Measurements from ENCODE around the gene PTPRN2.

Gene PTPRN2

DNA sequence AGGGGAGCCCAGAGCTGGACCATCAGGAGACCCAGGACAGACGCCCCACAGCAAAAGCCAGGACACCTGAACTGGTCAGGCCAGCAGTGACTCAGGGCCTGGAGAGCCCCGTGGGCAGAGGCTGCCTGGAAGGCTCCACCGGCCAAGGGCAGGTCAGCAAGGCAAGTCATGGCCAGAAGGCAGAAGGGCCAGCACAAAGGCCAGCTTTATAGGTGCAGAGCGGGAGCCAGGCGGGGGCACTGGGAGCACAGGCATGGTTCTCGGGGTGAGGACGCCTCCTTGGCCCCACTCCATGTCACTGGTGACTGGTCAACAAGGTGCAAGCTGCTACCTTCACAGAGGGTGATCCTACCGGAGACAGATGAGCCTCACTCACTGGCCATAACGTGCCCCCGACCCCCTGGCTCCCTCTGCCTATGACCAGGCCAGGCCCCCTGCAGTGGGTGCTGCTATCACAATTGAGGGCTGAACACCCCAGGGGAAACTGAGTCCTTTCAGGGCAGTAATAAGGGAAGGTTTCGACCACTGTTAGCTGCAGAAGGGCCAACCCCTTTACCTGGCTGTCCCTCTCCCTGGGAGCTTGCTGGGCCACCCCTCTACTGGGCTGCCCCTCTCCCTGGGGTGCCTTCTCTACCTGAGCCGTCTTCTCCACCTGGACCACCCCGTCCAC is 317.4 kb downstream of the PTPRN2 start:
- DNase-seq (ENCODE audit: low spot score): no peak

DNA sequence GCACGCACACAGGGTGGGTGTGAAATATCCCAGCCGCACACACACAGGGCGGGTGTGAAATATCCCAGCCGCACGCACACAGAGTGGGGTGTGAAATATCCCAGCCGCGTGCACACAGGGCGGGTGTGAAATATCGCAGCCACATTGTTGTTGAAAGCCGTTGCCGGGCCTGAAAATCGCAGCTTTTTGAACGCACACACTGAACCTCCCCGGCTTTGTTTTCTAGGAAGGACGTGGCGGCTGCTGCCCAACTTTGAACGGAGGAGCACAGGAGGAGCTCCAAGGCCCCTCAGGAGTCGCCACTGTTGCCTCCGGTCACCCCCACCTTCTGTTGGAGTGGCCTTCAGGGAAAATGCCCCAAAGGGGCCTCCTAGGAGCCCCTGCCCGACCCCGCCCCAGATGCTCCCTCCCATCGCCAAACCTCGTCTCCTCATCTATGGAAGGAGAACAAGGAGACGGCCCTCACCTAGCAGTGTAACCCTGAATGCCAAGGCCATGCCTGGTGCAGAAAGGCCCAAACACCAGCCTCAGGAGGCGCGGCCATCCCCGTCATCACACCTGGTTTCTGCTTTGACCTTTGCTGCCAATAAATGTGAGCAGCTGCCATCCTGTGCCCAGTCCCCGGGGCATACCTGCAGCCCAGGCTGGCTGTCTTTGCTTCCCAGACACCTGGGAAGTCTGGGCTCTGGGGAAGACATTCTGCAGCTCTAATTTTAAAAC is 318.6 kb downstream of the PTPRN2 start:
- DNase-seq (ENCODE audit: low spot score): no peak

DNA sequence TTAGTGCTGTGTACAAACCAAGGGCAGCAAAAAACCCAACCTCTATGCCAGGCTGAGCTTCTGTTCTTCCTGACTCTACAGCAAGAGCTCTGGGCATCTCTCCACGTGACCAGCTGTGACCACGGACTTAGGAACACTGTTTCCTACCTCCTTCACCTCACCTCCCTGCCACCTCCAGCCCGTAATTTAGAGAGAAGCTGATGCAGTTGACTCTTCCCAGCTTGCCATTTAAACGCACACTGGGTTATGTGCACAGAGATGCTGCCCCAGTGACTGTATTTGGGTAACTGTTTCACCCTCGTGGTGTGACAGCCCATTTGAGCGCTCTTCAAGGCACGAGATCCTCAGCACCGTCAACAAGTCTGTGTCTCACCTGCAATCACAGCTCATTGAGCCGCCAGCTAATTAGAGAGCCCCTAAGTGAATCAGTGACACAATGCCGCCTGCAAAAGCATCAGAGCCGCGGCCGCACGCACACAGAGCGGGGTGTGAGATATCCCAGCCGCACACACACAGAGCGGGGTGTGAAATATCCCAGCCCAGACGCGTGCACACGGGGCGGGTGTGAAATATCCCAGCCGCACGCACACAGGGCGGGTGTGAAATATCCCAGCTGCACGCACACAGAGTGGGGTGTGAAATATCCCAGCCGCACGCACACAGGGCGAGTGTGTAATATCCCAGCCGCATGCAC is 319.7 kb downstream of the PTPRN2 start:
- DNase-seq (ENCODE audit: low spot score): no peak

DNA sequence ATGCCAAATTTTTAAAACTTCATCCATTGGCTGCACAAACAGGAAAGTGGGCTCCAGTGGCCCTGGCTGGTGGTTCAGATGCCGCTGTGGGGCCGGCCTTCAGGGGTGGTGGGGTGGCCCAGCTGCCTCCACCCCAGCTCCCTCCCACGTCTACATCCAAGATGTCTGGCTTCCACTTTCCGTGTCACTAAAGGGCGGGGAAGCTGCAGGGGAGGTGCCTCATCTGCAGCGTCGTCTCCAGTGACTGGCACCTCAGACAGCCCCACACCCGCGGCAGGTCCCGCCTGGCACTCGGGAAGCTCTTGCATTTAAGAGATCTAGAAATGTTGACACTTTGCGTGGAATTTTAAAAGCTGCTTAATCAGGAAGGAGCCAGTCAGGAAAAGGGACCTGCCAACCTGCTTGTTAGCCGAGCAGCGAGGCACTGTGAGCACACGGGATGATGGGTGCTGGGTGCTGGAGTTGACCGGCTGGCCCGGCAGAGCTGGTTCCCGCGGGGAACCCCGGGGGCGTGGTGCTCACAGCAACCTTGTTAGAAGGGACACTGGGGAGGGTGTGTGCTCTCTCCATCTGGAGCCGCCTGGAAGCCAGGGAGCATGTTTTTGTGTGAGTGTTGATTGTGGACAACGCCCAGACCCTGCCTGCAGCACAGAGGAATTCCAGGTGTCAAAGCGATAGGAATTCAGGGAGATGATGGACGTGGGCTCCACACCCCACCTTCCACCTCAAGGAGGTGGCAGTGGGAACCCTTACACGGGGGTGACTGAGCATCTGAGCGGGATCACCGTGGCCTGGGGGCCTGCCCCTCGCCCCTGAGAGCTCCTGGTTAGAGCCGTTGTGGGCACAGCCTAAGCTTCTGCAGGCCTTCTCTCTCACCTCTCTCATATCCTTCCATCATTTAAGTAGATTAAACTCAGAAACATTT is 320.5 kb downstream of the PTPRN2 start:
- DNase-seq (ENCODE audit: low spot score): no peak

DNA sequence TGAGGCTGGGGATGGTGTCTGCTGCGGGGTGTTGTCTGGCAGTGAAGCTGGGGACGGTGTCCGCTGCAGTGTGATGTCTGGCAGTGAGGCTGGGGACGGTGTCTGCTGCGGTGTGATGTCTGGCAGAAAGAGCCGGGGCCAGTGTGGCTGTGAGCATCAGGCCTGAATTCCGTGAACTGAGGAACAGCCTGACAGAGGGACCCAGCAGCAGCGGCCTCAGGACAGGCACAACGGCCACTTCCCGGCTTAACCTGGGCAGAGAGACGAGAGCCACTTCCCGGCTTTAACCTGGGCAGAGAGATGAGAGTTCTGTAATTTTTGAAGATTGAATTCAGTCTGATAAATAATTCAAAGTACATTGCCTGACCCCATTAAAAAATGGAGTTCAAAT is 321.2 kb downstream of the PTPRN2 start:
- no peak for DNase-seq (ENCODE audit: low spot score)

DNA sequence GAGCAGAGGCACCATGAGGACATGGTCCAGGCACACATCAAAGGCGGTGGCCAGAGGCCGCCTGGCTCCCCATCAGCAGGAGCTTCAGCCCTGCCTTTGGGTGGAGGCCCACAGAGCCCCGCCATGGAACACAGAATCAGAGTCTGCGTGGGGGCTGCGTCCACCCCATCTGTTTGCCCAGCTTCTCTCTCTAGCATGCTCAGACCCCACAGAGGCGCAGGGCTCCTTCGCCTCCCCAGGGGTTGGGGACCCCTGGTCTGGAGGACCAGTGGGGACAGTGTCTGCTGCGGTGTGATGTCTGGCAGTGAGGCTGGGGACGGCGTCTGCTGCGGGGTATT is 321.9 kb downstream of the PTPRN2 start:
- DNase-seq (ENCODE audit: low spot score): no peak

DNA sequence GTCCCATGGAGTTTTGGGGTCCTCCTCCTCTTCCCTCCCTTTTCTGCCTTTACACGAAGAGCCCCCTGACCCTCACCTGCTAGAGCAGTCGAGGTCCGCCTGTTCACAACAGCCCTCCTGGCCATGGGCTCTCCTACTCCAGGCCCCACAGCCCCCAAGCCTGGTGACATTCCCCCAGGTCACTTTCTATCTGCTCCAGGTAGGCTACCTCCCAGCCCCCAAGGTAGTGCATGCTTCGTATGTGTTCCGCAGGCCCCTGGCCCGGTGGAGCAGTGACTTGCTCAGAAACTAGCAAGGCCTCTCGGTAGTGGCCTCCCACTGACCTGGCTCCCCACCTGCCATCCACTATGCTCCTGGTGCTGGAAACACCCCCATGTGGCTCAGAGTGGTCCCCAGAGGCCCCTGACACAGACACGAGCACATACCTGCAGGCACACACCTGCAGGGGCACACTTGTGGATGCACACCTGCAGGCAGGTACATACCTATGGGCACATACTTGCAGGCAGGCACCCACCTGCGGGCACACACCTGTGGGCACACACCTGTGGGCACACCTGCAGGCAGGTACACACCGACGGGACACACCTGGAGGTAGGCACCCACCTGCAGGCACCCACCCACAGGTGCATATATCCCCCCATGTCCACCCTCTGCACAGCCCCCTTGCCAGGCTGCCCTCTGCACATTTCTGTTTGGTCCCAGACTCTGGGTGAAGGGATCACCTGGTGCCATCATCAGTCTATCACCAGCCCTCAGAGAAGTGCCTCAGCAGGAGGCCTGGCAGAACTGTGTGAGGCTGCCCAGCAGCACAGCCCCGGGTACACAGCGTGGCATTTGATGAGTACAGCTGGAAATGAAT is 322.5 kb downstream of the PTPRN2 start:
- DNase-seq (ENCODE audit: low spot score): no peak

DNA sequence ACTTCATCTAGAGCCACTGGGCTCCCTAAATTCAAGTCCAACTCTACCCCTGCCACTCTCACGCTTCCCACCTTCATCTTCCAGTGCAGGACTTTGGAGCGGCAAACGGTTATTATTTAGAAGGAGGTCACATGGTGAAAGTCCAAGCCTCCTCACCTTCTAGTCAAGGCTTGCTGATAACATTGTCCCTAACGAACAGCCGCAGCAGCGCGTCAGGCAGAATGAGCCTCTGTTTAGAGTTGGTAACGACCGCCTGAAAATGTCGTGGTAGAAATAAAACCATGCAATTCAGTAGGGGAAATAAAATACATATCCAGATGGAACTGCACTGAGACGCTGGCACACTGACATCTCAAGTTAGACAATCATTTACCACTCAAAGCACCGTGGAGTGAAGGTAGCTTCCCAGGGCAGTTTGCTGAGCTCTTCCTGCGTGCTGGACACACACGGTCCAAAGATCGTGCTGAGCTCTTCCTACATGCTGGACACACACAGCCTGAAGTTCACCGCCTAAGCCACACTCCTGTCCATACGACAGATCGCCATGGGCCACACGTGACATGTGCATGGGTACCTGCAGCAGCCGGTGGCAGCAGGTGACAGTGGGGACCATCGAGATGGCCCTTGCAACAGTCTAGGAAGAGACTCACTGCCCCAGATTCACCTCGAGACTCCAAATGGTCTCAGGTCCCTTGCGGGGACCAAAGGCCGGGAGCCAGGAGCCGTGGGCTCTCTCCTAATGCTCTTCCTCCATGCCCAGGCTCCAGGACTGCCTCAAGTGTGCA is 323.5 kb downstream of the PTPRN2 start:
- no peak for DNase-seq (ENCODE audit: low spot score)

DNA sequence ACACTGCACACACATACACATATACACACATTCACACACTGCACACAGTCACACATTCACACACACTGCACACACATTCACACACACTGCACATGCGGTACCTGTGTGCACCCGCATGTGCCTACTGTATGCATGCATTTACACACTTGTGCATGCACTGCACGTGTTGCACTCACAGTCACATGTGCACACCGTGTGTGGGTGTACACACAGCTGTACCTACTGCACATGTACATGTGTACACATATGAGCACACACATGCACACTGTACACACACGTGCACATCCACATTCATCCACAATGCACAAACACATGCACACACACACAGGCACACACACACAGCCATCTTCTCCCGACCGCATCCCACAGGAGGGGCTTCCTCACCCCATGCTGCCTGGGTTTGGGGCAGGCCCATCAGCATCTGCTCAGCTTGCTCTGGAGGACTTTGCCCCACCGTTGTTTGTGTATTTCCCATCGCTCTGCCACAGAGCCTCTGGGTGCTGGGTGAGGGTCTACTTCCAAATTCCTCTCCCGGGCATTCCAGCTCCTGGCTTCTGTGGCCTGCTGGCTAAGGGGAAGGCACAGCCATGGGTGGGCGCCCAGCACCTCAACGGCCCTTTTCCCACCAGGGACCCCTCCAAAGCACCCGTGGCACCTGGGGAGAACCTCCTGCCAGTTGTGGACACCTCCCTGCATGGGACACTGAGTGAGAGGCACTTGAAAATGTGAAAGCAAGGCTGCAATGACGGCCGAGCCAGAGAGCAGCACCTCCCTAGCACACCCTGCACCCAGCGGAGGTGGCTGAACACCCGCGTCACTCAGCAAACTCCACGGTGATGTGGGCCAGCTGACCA is 324.3 kb downstream of the PTPRN2 start:
- DNase-seq (ENCODE audit: low spot score): no peak

DNA sequence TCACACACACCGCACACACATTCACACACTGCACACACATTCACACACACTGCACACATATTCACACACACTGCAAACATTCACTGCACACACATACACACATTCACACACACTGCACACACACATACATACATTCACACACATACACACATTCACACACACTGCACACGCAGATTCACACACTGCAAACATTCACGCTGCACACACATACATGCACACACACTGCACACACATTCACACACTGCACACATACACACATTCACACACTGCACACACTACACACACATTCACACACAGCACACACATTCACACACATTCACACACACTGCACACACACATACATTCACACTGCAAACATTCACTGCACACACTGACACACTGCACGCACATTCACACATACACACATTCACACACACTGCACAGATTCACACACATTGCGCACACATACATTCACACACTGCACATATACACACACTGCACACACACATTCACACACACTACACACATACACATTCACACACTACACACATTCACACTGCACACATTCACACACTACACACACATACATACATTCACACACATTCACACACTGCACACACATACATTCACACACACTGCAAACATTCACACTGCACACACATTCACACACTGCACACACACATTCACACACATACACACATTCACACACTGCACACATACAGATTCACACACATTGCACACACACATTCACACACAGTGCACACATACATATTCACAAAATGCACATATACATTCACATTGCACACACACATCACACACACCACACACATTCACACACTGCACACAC is 325.1 kb downstream of the PTPRN2 start:
- no peak for DNase-seq (ENCODE audit: low spot score)

DNA sequence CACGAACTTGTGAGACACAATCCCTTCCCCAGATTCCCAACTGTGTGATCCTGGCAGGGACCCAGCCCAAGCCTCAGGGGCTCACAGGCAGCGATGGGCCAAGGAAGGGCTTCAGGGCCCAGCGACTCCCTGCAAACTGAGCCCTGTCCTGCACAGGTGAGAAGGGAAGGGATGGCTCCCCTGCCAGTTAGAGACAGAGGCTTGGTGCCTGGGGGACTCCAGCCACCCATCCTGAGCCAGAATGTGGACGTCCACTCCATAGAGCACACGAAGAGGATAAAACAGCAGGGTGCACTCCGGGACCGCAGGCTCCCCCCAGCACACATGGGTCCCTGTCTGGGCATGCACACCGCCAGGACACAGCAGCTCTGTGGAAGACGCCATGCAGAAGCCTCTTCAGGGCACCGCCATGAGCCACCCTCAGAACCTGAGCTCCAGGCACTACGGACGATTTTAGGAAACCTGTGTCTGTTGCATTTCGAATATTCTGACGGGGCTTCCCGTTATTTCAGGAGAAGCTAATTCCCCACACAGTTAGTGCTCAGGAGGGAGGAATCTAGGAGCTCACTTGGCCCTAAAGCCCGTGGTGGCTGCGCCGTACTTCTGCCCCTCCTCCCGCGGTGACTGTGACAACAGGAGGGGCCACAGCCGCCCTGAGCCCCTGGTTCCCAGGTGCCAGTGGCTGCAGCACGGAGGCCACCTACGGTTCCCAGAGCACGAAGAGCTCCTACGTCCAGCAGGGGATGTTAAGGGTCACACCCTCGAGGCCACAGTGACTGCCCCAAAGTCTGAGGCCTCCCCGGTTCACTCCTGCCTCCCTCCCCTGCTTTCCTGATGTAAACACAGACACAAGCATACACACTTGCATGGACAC is 326.0 kb downstream of the PTPRN2 start:
- no peak for DNase-seq (ENCODE audit: low spot score)

DNA sequence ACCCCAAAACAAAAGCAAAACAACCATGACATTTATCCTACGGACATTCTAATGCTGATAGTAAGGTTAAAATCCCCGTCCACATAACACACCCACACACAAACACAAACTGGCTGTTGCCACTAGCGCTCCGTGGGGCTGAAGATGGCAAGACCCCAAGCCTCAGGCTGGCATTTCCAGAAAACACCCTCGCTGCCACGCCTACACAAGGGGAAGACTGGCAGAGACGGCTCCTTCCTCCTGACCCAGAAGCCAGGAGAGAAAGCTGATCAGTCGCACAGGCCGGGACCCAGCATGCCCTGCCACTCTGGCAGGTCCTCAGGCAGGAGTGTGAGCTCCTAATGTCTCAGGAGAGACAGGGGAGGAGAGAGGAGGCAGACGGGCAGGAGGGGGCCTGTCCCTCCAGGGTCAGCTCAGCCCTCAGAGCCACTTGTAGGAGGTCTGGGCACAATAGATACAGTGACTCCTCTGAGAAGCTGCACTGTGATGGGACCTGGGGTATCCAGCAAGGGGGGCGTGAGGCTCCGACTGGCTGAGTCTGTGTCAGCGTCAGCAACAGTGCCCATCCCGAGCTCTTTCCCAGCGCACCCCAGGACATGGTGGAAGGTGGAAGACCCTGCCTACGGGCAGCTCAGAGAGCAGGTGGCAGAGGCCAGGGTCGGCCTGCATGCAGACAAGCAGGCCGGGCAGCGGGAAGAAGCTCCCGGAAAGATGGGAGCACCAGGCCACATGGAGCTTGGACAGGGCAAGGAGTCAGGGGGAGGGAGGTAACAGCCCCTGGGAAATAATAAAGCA is 326.9 kb downstream of the PTPRN2 start:
- no peak for DNase-seq (ENCODE audit: low spot score)

DNA sequence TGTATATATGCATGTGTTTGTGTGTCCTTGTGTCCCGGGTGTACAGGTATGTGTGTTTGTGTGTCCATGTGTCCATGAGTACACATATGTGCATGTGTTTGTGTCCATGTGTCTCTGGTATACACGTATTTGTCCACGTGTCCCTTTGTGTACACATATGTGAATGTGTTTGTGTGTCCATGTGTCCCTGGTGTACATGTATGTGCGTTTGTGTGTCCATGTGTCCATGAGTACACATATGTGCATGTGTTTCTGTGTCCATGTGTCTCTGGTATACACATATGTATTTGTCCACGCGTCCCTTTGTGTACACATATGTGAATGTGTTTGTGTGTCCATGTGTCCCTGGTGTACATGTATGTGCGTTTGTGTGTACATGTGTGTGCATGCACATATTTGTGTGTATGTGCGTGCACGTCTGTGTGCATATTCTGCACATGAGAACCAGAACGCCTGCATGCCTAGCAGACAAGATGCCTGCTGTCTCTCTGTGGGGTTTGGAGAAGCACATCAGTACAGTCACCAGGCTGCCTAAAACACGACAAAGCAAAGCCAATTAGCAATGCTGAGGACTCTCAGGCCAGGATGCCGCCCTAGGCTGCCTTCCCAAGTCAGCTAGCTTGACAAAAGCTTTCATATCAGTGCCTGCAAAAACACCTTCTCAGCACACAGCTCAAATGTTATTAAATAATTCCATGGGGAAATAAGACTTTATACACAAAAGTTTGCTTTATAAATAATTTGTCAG is 327.8 kb downstream of the PTPRN2 start:
- no peak for DNase-seq (ENCODE audit: low spot score)

DNA sequence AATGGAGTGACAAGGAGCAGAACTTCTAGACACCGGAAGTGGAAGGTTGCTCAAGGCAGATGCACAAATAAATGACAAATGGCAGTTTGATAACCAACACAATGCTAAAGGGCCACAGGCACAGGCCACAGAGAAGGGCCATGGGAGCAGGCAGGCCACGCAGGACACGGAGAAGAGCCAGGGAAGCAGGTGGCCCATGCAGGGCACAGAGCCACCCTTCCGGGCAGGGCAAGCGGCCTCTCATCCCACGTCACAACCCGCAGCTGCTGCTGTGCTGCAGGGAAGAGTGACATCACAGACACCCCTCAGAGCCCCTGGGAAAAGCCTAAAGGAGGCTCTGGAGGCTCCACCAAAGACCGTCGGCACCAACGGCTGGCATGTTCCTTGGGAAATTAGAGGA is 328.5 kb downstream of the PTPRN2 start:
- no peak for DNase-seq (ENCODE audit: low spot score)

DNA sequence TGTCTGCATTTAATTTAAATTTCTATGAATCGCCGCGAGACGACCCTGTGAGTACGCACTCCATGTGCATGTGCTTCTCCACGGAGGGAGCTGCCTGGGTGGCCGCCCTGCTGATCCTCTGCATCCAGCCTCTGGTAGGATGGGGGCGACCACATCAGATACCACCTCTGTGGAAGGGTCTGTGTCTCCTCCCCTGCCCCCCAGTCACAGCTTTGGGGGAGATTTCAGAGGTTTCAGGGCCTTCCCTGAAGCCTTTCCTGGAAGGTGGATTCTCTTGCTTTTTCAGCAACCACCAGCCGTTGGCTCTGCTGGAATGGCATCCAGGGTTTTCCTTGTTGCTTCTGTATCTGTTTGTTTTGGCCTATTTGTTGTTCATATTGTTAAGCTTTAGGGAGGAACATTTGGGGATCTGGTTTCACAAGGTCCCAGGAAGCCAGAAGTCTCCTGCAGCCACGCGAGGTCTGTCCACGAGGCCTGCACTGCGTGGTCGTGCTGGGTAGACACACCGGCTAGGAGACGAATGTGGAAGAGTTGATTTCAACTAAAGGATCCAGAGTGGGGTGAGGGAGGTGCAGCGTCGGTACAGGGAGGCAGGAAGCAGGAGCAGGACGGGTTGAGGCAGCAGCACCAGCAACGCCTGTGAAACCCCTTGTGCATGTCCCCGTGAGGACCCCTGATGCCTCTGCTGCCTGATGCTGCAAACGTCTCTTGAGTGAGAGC is 329.1 kb downstream of the PTPRN2 start:
- DNase-seq (ENCODE audit: low spot score): no peak
